ENCODE data around the gene UBL7.

- TF ChIP-seq BACH1 (IDR thresholded peaks at IDR 0.05; ENCODE audit: low read length) (no peak), CTCF (IDR thresholded peaks at IDR 0.05; ENCODE audit: control extremely low read depth in 1 of 3, insufficient read depth in 1 of 3, low read depth in 1 of 3, low read length in 3 of 3) (no peak), USF2 (IDR thresholded peaks at IDR 0.05; ENCODE audit: low read length) (no peak), NRF1 (IDR thresholded peaks at IDR 0.05; ENCODE audit: low read depth, low read length) (no peak), EP300 (IDR thresholded peaks at IDR 0.05; ENCODE audit: borderline replicate concordance in 1 of 2, low read depth in 2 of 2, low read length in 2 of 2) (no peak), RAD21 (IDR thresholded peaks at IDR 0.05 in 1 of 2, conservative IDR thresholded peaks at IDR 0.05 in 1 of 2; ENCODE audit: low read depth in 2 of 2, low read length in 2 of 2) (no peak), KDM1A (IDR thresholded peaks at IDR 0.05; ENCODE audit: borderline replicate concordance, low read length) (no peak), CBX8 (IDR thresholded peaks at IDR 0.05; ENCODE audit: borderline replicate concordance, low read depth, low read length) (no peak)
These were observed 16.6 kb downstream of the UBL7 start for GRCh38 chr15:74444106-74445062.

Data from H1 (cell line).